B cell (primary cell): ENCODE results near the gene ADAMTS17. TPM values are rescaled to one million over a fixed set of nuclear protein-coding genes. Genes with fewer than 3 reads are reported as not detected.

Source experiments
- ATAC-seq: fragments of 200-7000 bp; cut with Tn5 transposase; one replicate; pipeline ENCODE4 v1.10.0; 2021; ENCODE audit warnings: low read depth, mild to moderate bottlenecking, moderate number of reproducible peaks, moderate library complexity
- CTCF ChIA-PET: fragments of 350-600 bp; sonication (Branson Sonifier 250); formaldehyde crosslinking; loops from one replicate; lab custom pipeline; 2021; ENCODE audit warnings: antibody characterized with exemption, inconsistent platforms; lab: Charles Lee
- POLR2A ChIA-PET: fragments of 350-600 bp; sonication (Branson Sonifier 250); formaldehyde crosslinking; loops from one replicate; lab custom pipeline; 2021; ENCODE audit warnings: antibody characterized with exemption; lab: Charles Lee
- DNase-seq: peaks from one replicate; pipeline ENCODE4 v3.0.0; 2013
- H2AFZ ChIP-seq: 2 replicates; pipeline ENCODE4 v1.6.1; 2012; ENCODE audit warnings: mild to moderate bottlenecking, low read depth, low read length; ENCODE audit not compliant: insufficient read depth, poor library complexity, severe bottlenecking
- H3K27ac ChIP-seq, 2 donors: 1 replicate in 1 of 2; 2 replicates in 1 of 2; pipeline ENCODE4 v1.5.1; 2012 to 2013; ENCODE audit warnings: low read length in 2 of 2, mild to moderate bottlenecking in 2 of 2, moderate library complexity in 1 of 2
- H3K27me3 ChIP-seq, 4 experiments: fragments of 200-600 bp in 1 of 4; sonication (generic) in 1 of 4; replicated peaks in 1 of 4; 1 replicate in 2 of 4; 2 replicates in 2 of 4; pipeline versions ENCODE4 v1.6.1 to v1.7.0; 2013 to 2016; ENCODE audit warnings: low read length in 3 of 4, mild to moderate bottlenecking in 2 of 4, mixed read lengths in 1 of 4, moderate library complexity in 1 of 4; ENCODE audit not compliant: insufficient read depth in 4 of 4, control insufficient read depth in 3 of 4; ENCODE audit errors: control extremely low read depth in 1 of 4
- H3K36me3 ChIP-seq, 2 experiments: replicated peaks in 1 of 2; 1 replicate in 1 of 2; 2 replicates in 1 of 2; pipeline versions ENCODE4 v1.6.1 to v1.7.1; 2013; ENCODE audit warnings: low read length in 1 of 2; ENCODE audit not compliant: insufficient read depth in 2 of 2, control insufficient read depth in 1 of 2; ENCODE audit errors: control extremely low read depth in 1 of 2, extremely low read depth in 1 of 2
- H3K4me1 ChIP-seq, 2 donors: fragments of 200-600 bp in 1 of 2; sonication (generic) in 1 of 2; 1 replicate in 1 of 2; 2 replicates in 1 of 2; pipeline versions ENCODE4 v1.5.1 to v1.6.1; 2013 to 2017; ENCODE audit warnings: low read length in 2 of 2; ENCODE audit not compliant: control insufficient read depth in 2 of 2, insufficient read depth in 2 of 2
- H3K4me2 ChIP-seq: replicated peaks from 2 replicates; pipeline ENCODE3; 2012; ENCODE audit warnings: mild to moderate bottlenecking, low read depth, low read length; ENCODE audit not compliant: poor library complexity, severe bottlenecking
- H3K4me3 ChIP-seq, 5 experiments: fragments of 200-600 bp in 1 of 5; sonication (generic) in 1 of 5; 1 replicate in 3 of 5; 2 replicates in 2 of 5; pipeline versions ENCODE4 v1.5.1 to v1.7.0; 2011 to 2016; ENCODE audit warnings: low read length in 4 of 5, mild to moderate bottlenecking in 4 of 5, low read depth in 2 of 5, control low read depth in 1 of 5, moderate library complexity in 1 of 5; ENCODE audit not compliant: insufficient read depth in 1 of 5; ENCODE audit errors: control extremely low read depth in 1 of 5, extremely low read depth in 1 of 5
- H3K79me2 ChIP-seq: fragments of 200-600 bp; sonication (generic); one replicate; pipeline ENCODE4 v1.6.0; 2016; ENCODE audit warnings: low read length; ENCODE audit not compliant: control insufficient read depth, insufficient read depth
- H3K9ac ChIP-seq: fragments of 200-600 bp; sonication (generic); 2 replicates; pipeline ENCODE4 v1.6.1; 2017; ENCODE audit warnings: mild to moderate bottlenecking, low read length, moderate library complexity
- H3K9me3 ChIP-seq, 3 donors: one replicate each; pipeline versions ENCODE4 v1.6.1 to v1.7.1; 2013; ENCODE audit warnings: low read length in 2 of 3; ENCODE audit not compliant: control insufficient read depth in 2 of 3, insufficient read depth in 1 of 3; ENCODE audit errors: control extremely low read depth in 1 of 3
- H4K20me1 ChIP-seq: 2 replicates; pipeline ENCODE4 v1.6.0; 2012; ENCODE audit warnings: mild to moderate bottlenecking, low read length; ENCODE audit not compliant: insufficient read depth, control insufficient read depth, poor library complexity, severe bottlenecking
- H3K27ac Mint-ChIP-seq: one replicate; pipeline ENCODE4 v1.8.0; 2021; ENCODE audit warnings: mixed read lengths
- H3K27me3 Mint-ChIP-seq: one replicate; pipeline ENCODE4 v1.8.0; 2021; ENCODE audit warnings: mixed read lengths
- H3K4me1 Mint-ChIP-seq: one replicate; pipeline ENCODE4 v1.8.0; 2021; ENCODE audit warnings: mixed read lengths
- H3K4me3 Mint-ChIP-seq: one replicate; pipeline ENCODE4 v1.8.0; 2021; ENCODE audit warnings: mixed read lengths
- H3K9me3 Mint-ChIP-seq: one replicate; pipeline ENCODE4 v1.8.0; 2022; ENCODE audit warnings: mixed read lengths; ENCODE audit not compliant: insufficient read depth
- CTCF ChIP-seq: fragments of 200-600 bp; IDR thresholded peaks from one replicate; pipeline ENCODE4 v1.8.0; 2022; ENCODE audit warnings: antibody characterized with exemption, mild to moderate bottlenecking
- EZH2 ChIP-seq: IDR thresholded peaks from 2 replicates; pipeline ENCODE4 v1.6.1; 2012; ENCODE audit warnings: borderline replicate concordance, low read depth, mild to moderate bottlenecking, moderate library complexity, low read length; ENCODE audit not compliant: insufficient read depth, poor library complexity, severe bottlenecking
- WGBS: methylation state at CpG from one replicate; pipeline ENCODE4 v1.1.5; 2013; ENCODE audit warnings: missing lambda C conversion rate; ENCODE audit not compliant: insufficient coverage; 5-methylcytosine and 5-hydroxymethylcytosine counted together
- intact Hi-C: fragments of 100-400 bp; cut with micrococcal nuclease; formaldehyde crosslinking; loops from one replicate; pipeline ENCODE4 v1.10.0; 2022
- polyA plus RNA-seq: library from polyadenylated mRNA; depleted of rRNA; stranded (reverse); fragments of >200 nt; gene quantifications from 2 replicates; pipeline ENCODE4 v1.2.3, GENCODE V29; 2012
- total RNA-seq, 2 donors: library from RNA; stranded (reverse); fragments of 120-200 nt in 1 of 2; gene quantifications; 1 replicate in 1 of 2; 2 replicates in 1 of 2; pipeline versions ENCODE4 v1.2.3 to v1.2.4, GENCODE V29; 2013 to 2022

The ADAMTS17 gene
- total and polyA plus RNA-seq, 2 donors (not counting 1 experiment from before 2014, with no cell fraction given) = 0.10 TPM; not detected in 1

GRCh38 chr15:100310513-100311153, 31.1 kb downstream of the ADAMTS17 start:
- Histone ChIP-seq H4K20me1 (no peaks in the 10 kb centered on the region), H3K4me2 (no peak overlapping the region), H3K9me3 (peaks cover 0 to 6% (median 0%) of the 10 kb centered on the region in 3 donors), H3K36me3 (no peaks in the 10 kb centered on the region), H3K4me1 (no peaks in the 10 kb centered on the region), H3K9ac (no peak overlapping the region), H2AFZ (no peak overlapping the region), H3K79me2 (no peaks in the 10 kb centered on the region), H3K27ac (no peak overlapping the region), H3K27me3 (no peaks in the 10 kb centered on the region), H3K4me3 (no peak overlapping the region)
- POLR2A ChIA-PET = no interaction called here
- DNase-seq = no peak
- intact Hi-C loops = no loop called here
- no peak for TF ChIP-seq CTCF
- no peak for TF ChIP-seq EZH2
- H3K4me1 Mint-ChIP-seq = no peaks in the 10 kb centered on the region
- no peak overlapping the region for H3K27ac Mint-ChIP-seq
- H3K9me3 Mint-ChIP-seq = no peaks in the 10 kb centered on the region
- no peak for ATAC-seq
- H3K4me3 Mint-ChIP-seq = no peak overlapping the region
- H3K27me3 Mint-ChIP-seq = peaks cover 26% of the 10 kb centered on the region
- CTCF ChIA-PET = no interaction called here
- 69% methylated on average over 14 of the region's 14 CpGs for WGBS

GRCh38 chr15:100310041-100310405, 31.8 kb downstream of the ADAMTS17 start:
- DNase-seq (no peak), ATAC-seq (no peak)
- no peak overlapping the region for H3K27ac ChIP-seq
- no peaks in the 10 kb centered on the region for H4K20me1 ChIP-seq
- ChIA-PET CTCF (no interaction called here), POLR2A (no interaction called here)
- H3K4me2 ChIP-seq = no peak overlapping the region
- H2AFZ ChIP-seq = no peak overlapping the region
- WGBS = 26% methylated on average over 5 of the region's 8 CpGs
- no peaks in the 10 kb centered on the region for H3K79me2 ChIP-seq
- no peak for TF ChIP-seq CTCF
- no peak for TF ChIP-seq EZH2
- H3K9me3 ChIP-seq = peaks cover 0 to 6% (median 0%) of the 10 kb centered on the region in 3 donors
- Mint-ChIP-seq H3K4me3 (no peak overlapping the region), H3K4me1 (no peaks in the 10 kb centered on the region), H3K9me3 (no peaks in the 10 kb centered on the region), H3K27ac (no peak overlapping the region), H3K27me3 (peaks cover 26% of the 10 kb centered on the region)
- intact Hi-C loops = no loop called here
- no peaks in the 10 kb centered on the region for H3K4me1 ChIP-seq
- no peaks in the 10 kb centered on the region for H3K36me3 ChIP-seq
- H3K4me3 ChIP-seq = no peak overlapping the region
- H3K9ac ChIP-seq = no peak overlapping the region
- H3K27me3 ChIP-seq = no peaks in the 10 kb centered on the region
